ENCODE results near the gene ASXL3. TPM values are rescaled to one million over a fixed set of nuclear protein-coding genes. Genes with fewer than 3 reads are reported as not detected.

The ASXL3 gene
- total RNA-seq, 2 donors from 2014 or later, result 0.71 to 1.1 TPM

DNA sequence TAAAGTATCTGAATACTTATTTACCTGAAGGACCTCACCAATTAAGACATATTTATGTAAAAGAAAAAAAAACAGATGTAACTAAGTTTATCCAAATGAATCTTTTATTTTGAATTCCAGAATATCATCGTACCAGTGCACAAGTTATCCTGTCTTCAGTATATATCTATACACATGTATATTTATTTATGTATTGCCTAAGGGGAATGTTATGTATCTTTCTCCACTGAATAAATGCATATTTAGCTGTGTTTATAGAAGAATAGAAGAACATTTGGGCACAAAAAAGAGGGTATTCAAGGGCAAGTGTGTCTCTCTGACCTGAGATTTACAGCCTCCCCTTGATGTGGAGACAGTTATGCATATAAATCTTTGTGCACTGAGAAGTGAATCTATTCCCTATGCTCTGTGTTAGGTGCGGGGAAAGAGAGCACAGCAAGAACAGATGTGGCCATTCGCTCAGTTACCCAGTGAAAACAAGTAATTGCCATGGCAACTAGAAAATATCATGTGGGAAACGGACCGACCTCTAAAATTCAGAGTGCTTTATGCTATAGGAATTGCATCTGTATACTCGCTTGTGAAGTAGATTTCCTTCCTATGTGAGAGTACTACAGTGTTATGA lies 39.5 kb upstream of the ASXL3 start:
- Histone ChIP-seq H3K9me3 (ENCODE audit: control insufficient read depth, low read length) (no peaks in the 10 kb centered on the region), H3K27me3 (ENCODE audit: control insufficient read depth, insufficient read depth, low read length, poor library complexity, severe bottlenecking) (no peaks in the 10 kb centered on the region), H3K4me3 (ENCODE audit: low read length) (no peak overlapping the region), H3K4me1 (ENCODE audit: control insufficient read depth, insufficient read depth, low read length) (peaks cover 5% of the 10 kb centered on the region), H3K9ac (ENCODE audit: extremely low read depth, low read length, poor library complexity, severe bottlenecking) (no peak overlapping the region), H3K36me3 (ENCODE audit: control insufficient read depth, insufficient read depth, low read length) (no peaks in the 10 kb centered on the region), H3K27ac (ENCODE audit: low read depth, low read length) (no peak overlapping the region)
- DNase-seq, result no peak
- Mint-ChIP-seq H3K27me3 (ENCODE audit: insufficient read depth) (no peaks in the 10 kb centered on the region), H3K4me3 (no peak overlapping the region), H3K36me3 (ENCODE audit: low read depth) (no peaks in the 10 kb centered on the region), H3K4me1 (peaks cover 5% of the 10 kb centered on the region), H3K9me3 (no peaks in the 10 kb centered on the region), H3K27ac (no peak overlapping the region)
- WGBS, 2 experiments (ENCODE audit: insufficient coverage in 1 of 2, insufficient read length in 1 of 2), result 95% methylated on average over 3 to 5 of the region's 6 CpGs
- TF ChIP-seq, protein P1, sequence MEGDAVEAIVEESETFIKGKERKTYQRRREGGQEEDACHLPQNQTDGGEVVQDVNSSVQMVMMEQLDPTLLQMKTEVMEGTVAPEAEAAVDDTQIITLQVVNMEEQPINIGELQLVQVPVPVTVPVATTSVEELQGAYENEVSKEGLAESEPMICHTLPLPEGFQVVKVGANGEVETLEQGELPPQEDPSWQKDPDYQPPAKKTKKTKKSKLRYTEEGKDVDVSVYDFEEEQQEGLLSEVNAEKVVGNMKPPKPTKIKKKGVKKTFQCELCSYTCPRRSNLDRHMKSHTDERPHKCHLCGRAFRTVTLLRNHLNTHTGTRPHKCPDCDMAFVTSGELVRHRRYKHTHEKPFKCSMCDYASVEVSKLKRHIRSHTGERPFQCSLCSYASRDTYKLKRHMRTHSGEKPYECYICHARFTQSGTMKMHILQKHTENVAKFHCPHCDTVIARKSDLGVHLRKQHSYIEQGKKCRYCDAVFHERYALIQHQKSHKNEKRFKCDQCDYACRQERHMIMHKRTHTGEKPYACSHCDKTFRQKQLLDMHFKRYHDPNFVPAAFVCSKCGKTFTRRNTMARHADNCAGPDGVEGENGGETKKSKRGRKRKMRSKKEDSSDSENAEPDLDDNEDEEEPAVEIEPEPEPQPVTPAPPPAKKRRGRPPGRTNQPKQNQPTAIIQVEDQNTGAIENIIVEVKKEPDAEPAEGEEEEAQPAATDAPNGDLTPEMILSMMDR (conservative IDR thresholded peaks at IDR 0.05), result no peak

DNA sequence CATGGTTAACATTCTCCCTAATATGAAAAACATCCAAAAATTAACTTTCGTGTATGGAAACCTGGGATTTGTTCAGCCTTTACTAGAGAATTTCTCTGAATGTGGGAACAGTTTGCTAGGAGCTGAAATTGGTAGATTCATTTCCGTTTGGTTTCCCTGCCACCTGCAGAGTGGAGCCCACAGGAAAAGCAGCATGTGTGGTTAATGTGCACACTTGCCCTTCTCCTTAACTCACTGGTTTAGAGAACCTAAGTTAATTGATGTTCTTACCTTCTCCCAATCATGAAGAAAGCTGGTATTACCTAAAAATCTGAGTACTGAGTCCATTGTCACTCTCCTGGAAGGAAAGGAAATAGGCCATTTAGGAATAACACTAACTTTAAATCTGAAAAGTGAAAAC lies 37.6 kb upstream of the ASXL3 start:
- no peaks in the 10 kb centered on the region for H3K27me3 Mint-ChIP-seq (ENCODE audit: insufficient read depth)
- H3K9me3 Mint-ChIP-seq, result no peaks in the 10 kb centered on the region
- H3K4me1 Mint-ChIP-seq, result peaks cover 7% of the 10 kb centered on the region
- TF ChIP-seq, protein P1 (conservative IDR thresholded peaks at IDR 0.05), result no peak
- no peaks in the 10 kb centered on the region for H3K9me3 ChIP-seq (ENCODE audit: control insufficient read depth, low read length)
- H3K4me3 Mint-ChIP-seq, result no peak overlapping the region
- H3K9ac ChIP-seq (ENCODE audit: extremely low read depth, low read length, poor library complexity, severe bottlenecking), result no peak overlapping the region
- no peak for DNase-seq
- 60 to 94% methylated on average over 1 to 2 of the region's 2 CpGs for WGBS, 2 experiments (ENCODE audit: insufficient coverage in 1 of 2, insufficient read length in 1 of 2)
- no peak overlapping the region for H3K27ac Mint-ChIP-seq
- no peaks in the 10 kb centered on the region for H3K36me3 Mint-ChIP-seq (ENCODE audit: low read depth)
- H3K27ac ChIP-seq (ENCODE audit: low read depth, low read length), result peak overlapping the region; percentile 11
- peaks cover 5% of the 10 kb centered on the region for H3K4me1 ChIP-seq (ENCODE audit: control insufficient read depth, insufficient read depth, low read length)
- H3K27me3 ChIP-seq (ENCODE audit: control insufficient read depth, insufficient read depth, low read length, poor library complexity, severe bottlenecking), result no peaks in the 10 kb centered on the region
- no peak overlapping the region for H3K4me3 ChIP-seq (ENCODE audit: low read length)
- H3K36me3 ChIP-seq (ENCODE audit: control insufficient read depth, insufficient read depth, low read length), result no peaks in the 10 kb centered on the region

DNA sequence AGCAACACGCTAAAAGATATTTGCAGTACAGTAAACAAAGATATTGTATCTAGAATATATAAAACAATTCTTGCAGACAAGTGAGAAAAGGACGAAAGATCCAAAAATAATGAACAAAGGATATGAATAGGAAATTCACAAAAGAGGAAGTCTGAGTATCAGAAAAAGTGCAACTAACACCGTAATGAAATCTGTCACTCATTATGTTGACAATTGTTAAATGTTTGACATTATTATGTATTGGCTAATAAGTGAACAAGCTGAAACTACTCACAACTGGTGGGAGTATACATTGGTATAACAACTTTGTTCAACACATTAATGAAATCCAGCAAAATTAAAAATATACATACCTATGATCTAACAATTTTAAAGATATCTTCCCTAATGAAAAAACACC lies 36.7 kb upstream of the ASXL3 start:
- no peak overlapping the region for H3K9ac ChIP-seq (ENCODE audit: extremely low read depth, low read length, poor library complexity, severe bottlenecking)
- peaks cover 5% of the 10 kb centered on the region for H3K4me1 ChIP-seq (ENCODE audit: control insufficient read depth, insufficient read depth, low read length)
- H3K36me3 ChIP-seq (ENCODE audit: control insufficient read depth, insufficient read depth, low read length), result no peaks in the 10 kb centered on the region
- Mint-ChIP-seq H3K9me3 (no peaks in the 10 kb centered on the region), H3K4me3 (no peak overlapping the region), H3K27me3 (ENCODE audit: insufficient read depth) (no peaks in the 10 kb centered on the region), H3K4me1 (peaks cover 7% of the 10 kb centered on the region), H3K27ac (no peak overlapping the region), H3K36me3 (ENCODE audit: low read depth) (no peaks in the 10 kb centered on the region)
- no peak for DNase-seq
- 95 to 100% methylated on average over 2 of the region's 3 CpGs for WGBS, 2 experiments (ENCODE audit: insufficient coverage in 1 of 2, insufficient read length in 1 of 2)
- no peaks in the 10 kb centered on the region for H3K9me3 ChIP-seq (ENCODE audit: control insufficient read depth, low read length)
- TF ChIP-seq, protein P1 (conservative IDR thresholded peaks at IDR 0.05), result no peak
- H3K4me3 ChIP-seq (ENCODE audit: low read length), result no peak overlapping the region
- H3K27ac ChIP-seq (ENCODE audit: low read depth, low read length), result no peak overlapping the region
- H3K27me3 ChIP-seq (ENCODE audit: control insufficient read depth, insufficient read depth, low read length, poor library complexity, severe bottlenecking), result no peaks in the 10 kb centered on the region
